HepG2 (cell line): Measurements from ENCODE around the gene CEP250. TPM values are rescaled to one million over a fixed set of nuclear protein-coding genes. Genes with fewer than 3 reads are reported as not detected.

Experiments
- ARNT2 ChIP-seq: sonication (generic); formaldehyde crosslinking; IDR thresholded peaks from 2 replicates; pipeline ENCODE4 v1.8.0; 2022; ENCODE audit warnings: mild to moderate bottlenecking, low read depth, missing genetic modification reagents, moderate library complexity
- CBX5 ChIP-seq: sonication (generic); formaldehyde crosslinking; IDR thresholded peaks from 2 replicates; pipeline ENCODE4 v1.4.0; 2020; ENCODE audit warnings: missing genetic modification reagents, borderline replicate concordance
- CSRNP1 ChIP-seq: sonication (generic); formaldehyde crosslinking; IDR thresholded peaks from 2 replicates; pipeline ENCODE4 v1.8.1; 2023; ENCODE audit warnings: mild to moderate bottlenecking, missing genetic modification reagents
- E2F1 ChIP-seq: sonication (generic); formaldehyde crosslinking; IDR thresholded peaks from 2 replicates; pipeline ENCODE4 v1.5.0; 2020; ENCODE audit warnings: missing genetic modification reagents
- E2F2 ChIP-seq: sonication (generic); formaldehyde crosslinking; IDR thresholded peaks from 2 replicates; pipeline ENCODE4 v1.4.0; 2020; ENCODE audit warnings: missing genetic modification reagents, borderline replicate concordance
- GATAD1 ChIP-seq: IDR thresholded peaks from 2 replicates; pipeline ENCODE4 v1.6.1; 2016; ENCODE audit warnings: missing genetic modification reagents, missing compliant biosample characterization
- HNRNPLL ChIP-seq: fragments of 200-400 bp; formaldehyde crosslinking; IDR thresholded peaks from 2 replicates; pipeline ENCODE4 v1.6.1; 2017; ENCODE audit warnings: mild to moderate bottlenecking, low read depth, low read length; ENCODE audit not compliant: poor library complexity, severe bottlenecking
- MXD1 ChIP-seq: sonication (generic); formaldehyde crosslinking; IDR thresholded peaks from 2 replicates; pipeline ENCODE4 v1.4.0; 2020; ENCODE audit warnings: mild to moderate bottlenecking, missing genetic modification reagents
- NFATC3 ChIP-seq: sonication (generic); formaldehyde crosslinking; IDR thresholded peaks from 2 replicates; pipeline ENCODE4 v1.5.1; 2020; ENCODE audit warnings: mild to moderate bottlenecking, missing genetic modification reagents
- NKX3-1 ChIP-seq: sonication (generic); formaldehyde crosslinking; IDR thresholded peaks from 2 replicates; pipeline ENCODE4 v1.5.0; 2020; ENCODE audit warnings: missing genetic modification reagents
- PPARG ChIP-seq: conservative IDR thresholded peaks from 2 replicates; pipeline ENCODE4 v1.6.1; 2016; ENCODE audit warnings: missing biosample characterization, missing genetic modification reagents
- RBFOX2 ChIP-seq: fragments of 200-400 bp; formaldehyde crosslinking; IDR thresholded peaks from 2 replicates; pipeline ENCODE4 v1.6.1; 2017; ENCODE audit warnings: low read depth, mild to moderate bottlenecking, low read length
- SAP130 ChIP-seq: IDR thresholded peaks from 2 replicates; pipeline ENCODE4 v1.6.1; 2016; ENCODE audit warnings: low read depth
- ZBTB46 ChIP-seq: sonication (generic); formaldehyde crosslinking; IDR thresholded peaks from 2 replicates; pipeline ENCODE4 v1.4.0; 2020; ENCODE audit warnings: mild to moderate bottlenecking, missing genetic modification reagents, borderline replicate concordance
- ZBTB8A ChIP-seq: sonication (generic); formaldehyde crosslinking; IDR thresholded peaks from 2 replicates; pipeline ENCODE4 v1.4.0; 2020; ENCODE audit warnings: mild to moderate bottlenecking, low read depth, missing genetic modification reagents, borderline replicate concordance
- ZNF329 ChIP-seq: sonication (generic); formaldehyde crosslinking; IDR thresholded peaks from 2 replicates; pipeline ENCODE4 v1.9.0; 2021; ENCODE audit warnings: low read depth, mild to moderate bottlenecking, missing genetic modification reagents
- ZNF441 ChIP-seq: sonication (generic); formaldehyde crosslinking; IDR thresholded peaks from 2 replicates; pipeline ENCODE4 v1.7.0; 2021; ENCODE audit warnings: missing genetic modification reagents, borderline replicate concordance
- ZNF484 ChIP-seq: sonication (generic); formaldehyde crosslinking; IDR thresholded peaks from 2 replicates; pipeline ENCODE4 v1.5.1; 2020; ENCODE audit warnings: mild to moderate bottlenecking, low read depth, missing genetic modification reagents, borderline replicate concordance
- polyA plus RNA-seq, 8 experiments: library from polyadenylated mRNA; depleted of rRNA in 3 of 8; stranded (reverse) in 7 of 8; unstranded in 1 of 8; fragments of >200 nt; fragmentation: Illumina TruSeq in 4 of 8; extraction: Trizol in 4 of 8; gene quantifications; 2 replicates each; pipeline versions ENCODE4 v1.2.1 to v1.2.3, GENCODE V29; 2011 to 2016; ENCODE audit warnings: low read depth in 4 of 8, missing spikeins in 1 of 8, mixed read lengths in 1 of 8; ENCODE audit not compliant: insufficient read depth in 1 of 8
- total RNA-seq, 5 experiments: library from RNA; depleted of rRNA; stranded (reverse); fragments of >200 nt; fragmentation: Illumina TruSeq; extraction: Trizol; gene quantifications; 2 replicates each; pipeline ENCODE4 v1.2.3, GENCODE V29; 2016; ENCODE audit warnings: low read depth in 1 of 5
- TF ChIP-seq, protein P1 (sequence below): IDR thresholded peaks from 2 replicates; pipeline ENCODE4 v1.6.1; 2016; ENCODE audit warnings: low read depth, control low read depth

Gene CEP250
- total and polyA plus RNA-seq, 2 of the 13 experiments (the other 11 are each of a cell fraction or from before 2014, with no cell fraction given) = 28.8 to 55.3 TPM

DNA sequence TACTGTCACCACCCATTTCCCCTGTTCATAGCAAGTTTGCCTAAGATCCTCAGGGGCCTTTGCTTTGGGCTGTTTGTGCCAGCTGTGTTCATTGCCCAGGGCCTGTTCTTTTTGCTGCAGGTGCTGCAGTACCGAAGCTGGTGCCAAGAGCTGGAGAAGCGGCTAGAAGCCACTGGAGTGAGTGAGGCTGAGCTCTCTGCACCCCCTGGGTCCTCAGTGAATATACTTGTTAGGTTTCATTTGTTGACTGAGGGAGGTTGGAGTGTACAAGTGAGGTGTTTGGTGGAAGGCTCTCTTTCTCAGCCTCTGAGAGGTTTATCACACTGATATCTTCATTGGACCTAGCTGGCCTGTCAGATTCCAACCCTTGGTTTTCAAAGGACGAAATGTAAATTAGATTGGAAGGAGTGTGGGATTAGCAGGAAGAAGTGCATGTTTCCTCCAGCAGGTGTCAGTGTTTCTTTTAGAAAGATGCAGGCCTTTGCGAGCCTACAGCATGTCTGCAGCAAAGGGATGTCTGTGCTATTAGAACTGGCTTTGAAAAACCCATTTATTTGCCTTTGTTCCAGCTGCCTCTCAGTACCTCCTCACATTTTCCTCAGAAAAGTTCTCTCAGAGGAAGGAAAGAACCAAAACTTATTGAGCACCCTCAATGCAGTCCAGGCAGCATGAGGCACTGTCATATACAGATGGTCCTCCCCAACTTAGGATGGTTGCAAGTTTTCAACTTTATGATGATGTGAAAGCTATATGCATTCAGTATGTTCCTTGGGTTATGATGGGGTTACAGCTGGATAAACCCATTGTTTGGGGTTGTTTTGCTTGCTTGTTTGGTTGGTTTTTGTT, 8.3 kb downstream of the CEP250 start (continued):
- 0 out of 2 replicates have a peak, but pooled peaks have one; percentile 33 for TF ChIP-seq ZNF484 (CRISPR knock-in tag)
- no peak for TF ChIP-seq NFATC3
- no peak for TF ChIP-seq ZBTB8A (CRISPR knock-in tag)
- TF ChIP-seq PPARG = 0 out of 2 replicates have a peak, but pooled peaks have one; percentile 11
- TF ChIP-seq ARNT2 = no peak
- TF ChIP-seq NKX3-1 (CRISPR knock-in tag) = no peak
- TF ChIP-seq MXD1 = no peak
- no peak for TF ChIP-seq ZNF441 (CRISPR knock-in tag)
- TF ChIP-seq E2F1 (CRISPR knock-in tag) = no peak
- TF ChIP-seq E2F2 = no peak
- 0 out of 2 replicates have a peak, but pooled peaks have one; percentile 17 for TF ChIP-seq ZNF329 (CRISPR knock-in tag)
- no peak for TF ChIP-seq RBFOX2
- TF ChIP-seq GATAD1 = peak; percentile 39; the same call in 1 of the 2 replicates
- TF ChIP-seq ZBTB46 (CRISPR knock-in tag) = no peak
- TF ChIP-seq HNRNPLL = no peak
- TF ChIP-seq CBX5 (CRISPR knock-in tag) = peak; percentile 52; the same call in 1 of the 2 replicates
- 0 out of 2 replicates have a peak, but pooled peaks have one; percentile 23 for TF ChIP-seq CSRNP1
- TF ChIP-seq, protein P1, sequence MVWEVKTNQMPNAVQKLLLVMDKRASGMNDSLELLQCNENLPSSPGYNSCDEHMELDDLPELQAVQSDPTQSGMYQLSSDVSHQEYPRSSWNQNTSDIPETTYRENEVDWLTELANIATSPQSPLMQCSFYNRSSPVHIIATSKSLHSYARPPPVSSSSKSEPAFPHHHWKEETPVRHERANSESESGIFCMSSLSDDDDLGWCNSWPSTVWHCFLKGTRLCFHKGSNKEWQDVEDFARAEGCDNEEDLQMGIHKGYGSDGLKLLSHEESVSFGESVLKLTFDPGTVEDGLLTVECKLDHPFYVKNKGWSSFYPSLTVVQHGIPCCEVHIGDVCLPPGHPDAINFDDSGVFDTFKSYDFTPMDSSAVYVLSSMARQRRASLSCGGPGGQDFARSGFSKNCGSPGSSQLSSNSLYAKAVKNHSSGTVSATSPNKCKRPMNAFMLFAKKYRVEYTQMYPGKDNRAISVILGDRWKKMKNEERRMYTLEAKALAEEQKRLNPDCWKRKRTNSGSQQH (CRISPR knock-in tag) = no peak
- TF ChIP-seq SAP130 = peak; percentile 36; the same call in 1 of the 2 replicates
